CD14-positive monocyte (primary cell): Measurements from ENCODE around the gene EPHA7. TPM values are rescaled to one million over a fixed set of nuclear protein-coding genes. Genes with fewer than 3 reads are reported as not detected.

Experiments used
- DNase-seq, 3 donors: peaks; one replicate each; pipeline ENCODE4 v3.0.0-alpha.2; 2011 to 2022
- H2AFZ ChIP-seq: 2 replicates; pipeline ENCODE4 v1.6.0; 2012; ENCODE audit warnings: mild to moderate bottlenecking, low read depth, low read length, inconsistent platforms; ENCODE audit not compliant: insufficient read depth, poor library complexity, severe bottlenecking
- H3K27ac ChIP-seq, 2 donors: 1 replicate in 1 of 2; 2 replicates in 1 of 2; pipeline ENCODE4 v1.5.1; 2012 to 2013; ENCODE audit warnings: low read length in 2 of 2, control low read depth in 1 of 2, inconsistent platforms in 1 of 2, low read depth in 1 of 2, mild to moderate bottlenecking in 1 of 2
- H3K27me3 ChIP-seq, 2 donors: one replicate each; pipeline versions ENCODE4 v1.6.0 to v1.6.1; 2011 to 2013; ENCODE audit warnings: low read length in 2 of 2; ENCODE audit not compliant: control insufficient read depth in 2 of 2, insufficient read depth in 2 of 2
- H3K36me3 ChIP-seq, 2 donors: replicated peaks in 1 of 2; 1 replicate in 1 of 2; 2 replicates in 1 of 2; pipeline versions ENCODE4 v1.5.1 to v1.6.1; 2012 to 2013; ENCODE audit warnings: low read length in 2 of 2, control low read depth in 1 of 2, inconsistent platforms in 1 of 2, mild to moderate bottlenecking in 1 of 2; ENCODE audit not compliant: insufficient read depth in 2 of 2, control insufficient read depth in 1 of 2
- H3K4me1 ChIP-seq, 2 donors: 1 replicate in 1 of 2; 2 replicates in 1 of 2; pipeline versions ENCODE4 v1.5.1 to v1.6.1; 2012 to 2013; ENCODE audit warnings: low read length in 2 of 2, control low read depth in 1 of 2, inconsistent platforms in 1 of 2, mild to moderate bottlenecking in 1 of 2, moderate library complexity in 1 of 2; ENCODE audit not compliant: insufficient read depth in 2 of 2, control insufficient read depth in 1 of 2
- H3K4me2 ChIP-seq: replicated peaks from 2 replicates; pipeline ENCODE3; 2012; ENCODE audit warnings: low read length, moderate library complexity, mild to moderate bottlenecking; ENCODE audit not compliant: poor library complexity, severe bottlenecking; ENCODE audit errors: extremely low read depth
- H3K4me3 ChIP-seq, 3 experiments: fragments of 200-600 bp in 1 of 3; sonication (generic) in 1 of 3; replicated peaks in 1 of 3; 1 replicate in 2 of 3; 2 replicates in 1 of 3; pipeline ENCODE4 v1.5.1; 2011 to 2013; ENCODE audit warnings: low read length in 3 of 3, mild to moderate bottlenecking in 3 of 3, control low read depth in 2 of 3, low read depth in 2 of 3, inconsistent platforms in 1 of 3, moderate library complexity in 1 of 3
- H3K79me2 ChIP-seq: 2 replicates; pipeline ENCODE4 v1.6.0; 2012; ENCODE audit warnings: mild to moderate bottlenecking, control low read depth, inconsistent platforms, low read length, moderate library complexity; ENCODE audit not compliant: insufficient read depth
- H3K9ac ChIP-seq: 2 replicates; pipeline ENCODE4 v1.6.0; 2017; ENCODE audit warnings: low read length, mild to moderate bottlenecking; ENCODE audit not compliant: insufficient read depth, poor library complexity, severe bottlenecking
- H3K9me3 ChIP-seq, 2 donors: replicated peaks in 1 of 2; 1 replicate in 1 of 2; 2 replicates in 1 of 2; pipeline versions ENCODE4 v1.5.1 to v1.6.1; 2012 to 2013; ENCODE audit warnings: low read length in 2 of 2, control low read depth in 1 of 2; ENCODE audit not compliant: control insufficient read depth in 1 of 2, insufficient read depth in 1 of 2
- H4K20me1 ChIP-seq: 2 replicates; pipeline ENCODE4 v1.6.0; 2012; ENCODE audit warnings: mild to moderate bottlenecking, low read length, control low read depth, moderate library complexity; ENCODE audit not compliant: insufficient read depth
- H3K27ac Mint-ChIP-seq, 7 donors: one replicate each; pipeline ENCODE4 v1.8.0; 2020; ENCODE audit warnings: mild to moderate bottlenecking in 7 of 7, mixed read lengths in 7 of 7, moderate library complexity in 6 of 7, inconsistent platforms in 2 of 7
- H3K27me3 Mint-ChIP-seq, 3 donors: one replicate each; pipeline ENCODE4 v1.8.0; 2021 to 2022; ENCODE audit warnings: low read depth in 3 of 3, mild to moderate bottlenecking in 3 of 3, mixed read lengths in 3 of 3, moderate library complexity in 3 of 3, inconsistent platforms in 1 of 3
- H3K36me3 Mint-ChIP-seq, 2 donors: one replicate each; pipeline ENCODE4 v1.8.0; 2020; ENCODE audit warnings: mixed read lengths in 2 of 2, inconsistent platforms in 1 of 2, mild to moderate bottlenecking in 1 of 2
- H3K4me1 Mint-ChIP-seq: one replicate; pipeline ENCODE4 v1.8.0; 2020; ENCODE audit warnings: mild to moderate bottlenecking, mixed read lengths
- H3K4me3 Mint-ChIP-seq, 2 donors: one replicate each; pipeline ENCODE4 v1.8.0; 2020; ENCODE audit warnings: mild to moderate bottlenecking in 2 of 2, mixed read lengths in 2 of 2, moderate library complexity in 1 of 2
- H3K9me3 Mint-ChIP-seq, 7 donors: one replicate each; pipeline ENCODE4 v1.8.0; 2020 to 2022; ENCODE audit warnings: mixed read lengths in 7 of 7, mild to moderate bottlenecking in 6 of 7, moderate library complexity in 6 of 7, inconsistent platforms in 2 of 7
- CTCF ChIP-seq: fragments of 200-600 bp; IDR thresholded peaks from one replicate; pipeline ENCODE4 v1.8.0; 2022; ENCODE audit warnings: antibody characterized with exemption, mild to moderate bottlenecking
- WGBS: methylation state at CpG from one replicate; pipeline ENCODE4 v1.1.5; 2013; ENCODE audit warnings: missing lambda C conversion rate; ENCODE audit not compliant: insufficient coverage; 5-methylcytosine and 5-hydroxymethylcytosine counted together
- intact Hi-C, 2 donors: fragments of 100-400 bp; cut with micrococcal nuclease; formaldehyde crosslinking; loops; one replicate each; pipeline versions ENCODE4 v1.15.0 to v1.15.1; 2023
- polyA plus RNA-seq, 3 donors: library from polyadenylated mRNA; depleted of rRNA in 1 of 3; unstranded in 2 of 3; stranded (reverse) in 1 of 3; fragments of 300-500 nt in 2 of 3; fragments of >200 nt in 1 of 3; fragmentation: Illumina TruSeq in 2 of 3; gene quantifications; 1 replicate in 2 of 3; 2 replicates in 1 of 3; pipeline ENCODE4 v1.2.3, GENCODE V29; 2012 to 2021

The EPHA7 gene
- polyA plus RNA-seq, 3 donors = not detected

DNA sequence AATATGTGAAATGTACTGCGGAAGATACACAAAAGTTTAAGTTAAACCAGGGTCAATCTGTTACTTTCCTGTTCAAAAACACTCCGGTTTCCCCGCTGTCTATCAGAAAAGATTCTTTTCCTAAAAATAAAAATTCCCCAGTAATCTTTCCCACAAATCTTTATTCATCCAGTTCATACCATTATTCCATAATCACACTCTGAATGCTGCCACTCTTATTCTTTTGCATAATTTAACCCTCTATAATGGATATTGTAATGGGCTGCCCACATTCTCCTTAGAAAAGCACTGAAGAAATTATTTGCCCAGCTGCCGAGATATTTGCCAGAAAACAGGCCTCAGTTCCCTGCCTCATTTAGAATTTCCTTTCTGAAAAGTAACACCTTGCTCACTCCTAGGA, 68.6 kb downstream of the EPHA7 start:
- no peaks in the 10 kb centered on the region for H3K4me1 Mint-ChIP-seq
- Histone ChIP-seq H3K36me3 (no peaks in the 10 kb centered on the region), H3K9me3 (no peaks in the 10 kb centered on the region), H3K4me2 (no peak overlapping the region), H3K4me3 (no peak overlapping the region), H4K20me1 (no peaks in the 10 kb centered on the region), H3K4me1 (no peaks in the 10 kb centered on the region), H2AFZ (no peak overlapping the region), H3K27ac (no peak overlapping the region), H3K79me2 (no peaks in the 10 kb centered on the region), H3K9ac (no peak overlapping the region), H3K27me3 (no peaks in the 10 kb centered on the region)
- no peak for DNase-seq
- TF ChIP-seq CTCF = no peak
- WGBS = 84% methylated on average over 2 of the region's 4 CpGs
- intact Hi-C loops = no loop called here
- no peaks in the 10 kb centered on the region for H3K9me3 Mint-ChIP-seq
- no peaks in the 10 kb centered on the region for H3K27me3 Mint-ChIP-seq
- H3K27ac Mint-ChIP-seq = no peak overlapping the region
- no peak overlapping the region for H3K4me3 Mint-ChIP-seq
- H3K36me3 Mint-ChIP-seq = no peaks in the 10 kb centered on the region

- WGBS = no CpG with 5 or more reads among the region's 1 CpG
- Histone ChIP-seq H3K9me3 (no peaks in the 10 kb centered on the region), H3K27me3 (no peaks in the 10 kb centered on the region), H3K79me2 (no peaks in the 10 kb centered on the region), H3K4me1 (no peaks in the 10 kb centered on the region), H3K9ac (no peak overlapping the region), H2AFZ (no peak overlapping the region), H4K20me1 (no peaks in the 10 kb centered on the region), H3K36me3 (no peaks in the 10 kb centered on the region), H3K4me2 (no peak overlapping the region), H3K27ac (no peak overlapping the region), H3K4me3 (no peak overlapping the region)
- H3K4me3 Mint-ChIP-seq = no peak overlapping the region
- TF ChIP-seq CTCF = no peak
- no peaks in the 10 kb centered on the region for H3K9me3 Mint-ChIP-seq
- DNase-seq = no peak
- no peaks in the 10 kb centered on the region for H3K36me3 Mint-ChIP-seq
- intact Hi-C loops = no loop called here
- no peak overlapping the region for H3K27ac Mint-ChIP-seq
- no peaks in the 10 kb centered on the region for H3K4me1 Mint-ChIP-seq
- H3K27me3 Mint-ChIP-seq = no peaks in the 10 kb centered on the region
Measured at GRCh38 chr6:93344333-93344835, 75.0 kb downstream of the EPHA7 start.
